SW 1271 (cell line): ENCODE results near the gene RAB11FIP3.

Source experiments
- DNase-seq, 2 experiments: peaks; one replicate each; lab custom pipeline; 2025; lab: John Stamatoyannopoulos, UW

The RAB11FIP3 gene

DNA sequence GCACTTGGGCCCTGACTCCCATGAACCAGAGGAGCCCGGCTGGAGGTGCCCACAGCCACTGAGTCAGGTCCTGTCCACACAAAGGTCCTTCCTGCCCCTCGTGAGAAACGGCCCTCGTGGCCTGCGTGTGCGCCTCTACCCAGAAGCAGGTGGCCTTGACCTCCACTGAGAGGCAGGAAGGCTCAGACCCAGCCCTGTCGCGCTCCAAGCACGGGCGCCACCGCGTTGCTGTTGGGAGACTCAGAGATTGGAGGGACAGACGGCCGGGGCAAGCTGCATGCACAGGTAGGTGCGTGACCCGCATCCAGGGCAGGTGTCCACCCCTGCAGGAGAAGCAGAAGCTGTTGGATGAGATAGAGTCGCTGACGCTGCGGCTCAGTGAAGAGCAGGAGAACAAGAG, 94.0 kb downstream of the RAB11FIP3 start:
- no peak for DNase-seq

- DNase-seq: no peak
Observed at GRCh38 chr16:519841-520687, 94.6 kb downstream of the RAB11FIP3 start.

DNA sequence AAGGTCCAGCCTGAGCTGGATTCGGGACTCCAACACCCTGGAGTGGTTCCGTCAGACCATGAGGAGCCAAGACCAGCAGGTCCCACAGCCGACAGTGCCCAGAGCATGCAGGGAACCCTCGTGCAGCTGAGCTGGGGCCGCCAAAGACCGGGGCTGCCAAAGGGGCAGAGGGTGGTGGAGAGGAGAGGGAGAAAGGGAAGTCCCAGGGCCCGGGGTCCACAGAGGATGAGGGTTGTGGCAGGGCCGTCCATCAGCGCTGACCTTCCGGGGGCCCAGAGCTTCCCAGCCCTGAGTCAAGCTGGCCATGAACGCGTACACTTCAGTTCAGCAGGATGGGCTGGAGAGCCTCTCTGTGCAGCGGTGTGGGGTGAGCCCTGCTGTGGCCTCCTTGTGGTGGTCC, 95.4 kb downstream of the RAB11FIP3 start:
- DNase-seq: no peak

GRCh38 chr16:521381-522210, 96.1 kb downstream of the RAB11FIP3 start:
- DNase-seq: no peak

- DNase-seq: no peak
Observed at GRCh38 chr16:522320-523096, 97.1 kb downstream of the RAB11FIP3 start.

DNA sequence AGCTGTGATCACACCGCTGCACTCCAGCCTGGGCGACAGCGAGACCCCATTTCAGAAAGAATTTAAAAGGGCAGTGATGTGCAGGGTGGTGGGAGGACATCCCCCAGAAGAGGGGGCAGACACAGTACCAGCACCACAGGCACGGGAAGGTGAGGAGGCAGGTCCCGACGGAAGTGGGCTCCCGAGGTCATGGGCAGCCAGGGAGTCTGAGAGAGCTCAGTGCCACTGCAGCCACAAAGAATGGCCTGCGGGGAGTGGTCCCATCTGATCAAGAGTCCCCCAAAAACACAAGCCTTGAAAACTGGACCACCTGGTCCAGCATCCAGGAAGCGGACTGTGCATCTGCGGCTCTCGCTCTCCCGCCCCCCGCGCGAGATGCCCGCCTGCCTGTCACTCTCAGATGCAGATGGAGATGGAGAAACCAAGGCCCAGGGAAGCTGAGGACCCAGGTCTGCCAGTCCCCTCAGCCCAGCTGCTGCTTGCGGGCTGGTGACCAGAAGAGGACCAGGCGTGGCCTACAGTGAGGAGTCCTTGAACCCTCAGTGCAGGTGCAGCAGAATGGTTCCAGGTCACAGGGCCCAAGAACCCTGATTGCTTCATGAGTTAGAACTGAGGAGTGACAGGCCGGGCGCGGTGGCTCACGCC, 97.8 kb downstream of the RAB11FIP3 start:
- no peak for DNase-seq

DNA sequence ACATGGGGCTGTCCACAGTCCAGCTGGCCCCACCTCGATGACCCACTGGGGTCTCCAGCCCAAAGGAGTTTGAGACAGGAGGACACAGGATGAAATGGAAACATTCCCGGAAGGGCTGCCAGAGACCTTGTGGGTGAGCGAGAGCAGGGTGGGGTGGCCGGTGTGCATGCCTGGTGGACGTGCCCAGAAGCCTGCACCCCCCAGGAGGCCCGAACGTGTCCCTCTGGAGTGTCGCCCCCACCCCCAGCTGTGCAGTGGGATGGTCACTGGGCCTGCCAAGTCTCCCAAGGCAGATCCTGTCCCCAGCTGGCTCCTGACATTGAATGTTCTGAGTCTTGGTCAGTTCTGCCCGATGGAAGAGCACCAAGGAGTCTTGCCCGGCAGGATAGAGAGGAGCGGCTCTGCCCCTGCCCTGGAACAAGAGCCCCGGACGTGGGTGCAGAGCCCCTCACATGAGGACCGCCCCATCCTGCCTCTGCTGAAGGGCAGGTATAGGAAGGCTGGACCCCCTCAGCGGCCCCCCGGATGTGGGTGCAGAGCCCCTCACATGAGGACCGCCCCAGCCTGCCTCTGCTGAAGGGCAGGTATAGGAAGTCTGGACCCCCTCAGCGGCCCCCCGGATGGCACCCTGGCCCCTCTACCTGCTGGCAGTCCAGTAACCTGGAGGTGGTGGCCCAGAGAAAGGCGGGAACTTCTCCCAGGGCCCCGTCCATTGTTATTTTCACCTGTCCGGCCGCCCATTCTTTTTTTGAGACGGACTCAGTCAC, 99.0 kb downstream of the RAB11FIP3 start:
- DNase-seq: no peak

GRCh38 chr16:525123-525519, 99.7 kb downstream of the RAB11FIP3 start:
- no peak for DNase-seq

DNA sequence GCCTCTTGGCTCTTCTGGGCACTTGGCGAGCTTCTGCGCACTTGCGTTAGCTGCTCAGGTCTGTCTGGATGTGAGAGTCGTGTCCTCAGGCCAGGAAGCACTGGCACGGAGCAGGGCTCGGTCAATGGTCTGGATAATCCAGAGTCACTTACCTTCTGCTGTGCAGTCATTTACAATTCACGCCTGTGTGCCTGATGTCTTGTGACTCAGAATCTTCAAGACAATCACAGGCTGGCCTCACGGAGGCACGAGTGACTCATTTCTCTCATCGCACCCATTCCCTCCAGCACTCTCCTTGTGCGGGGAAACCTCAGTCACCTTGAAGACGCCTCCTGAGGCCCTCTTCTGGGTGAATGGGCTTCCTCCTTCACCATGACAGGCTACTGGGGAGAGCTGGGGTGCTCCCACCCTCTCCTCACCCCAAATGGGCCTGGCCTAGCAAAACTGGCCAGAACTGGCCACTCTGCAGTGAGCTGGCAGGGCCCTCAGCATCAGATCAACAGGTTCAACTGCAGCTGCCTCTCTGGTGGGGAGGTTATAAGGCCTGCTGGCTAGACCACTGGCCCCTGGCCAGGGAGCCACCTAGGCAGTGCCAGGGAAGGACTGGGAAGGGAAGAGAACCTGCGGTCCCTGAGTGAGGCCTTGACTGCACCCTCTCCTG, 100.2 kb downstream of the RAB11FIP3 start:
- peak; percentile 47 to 74 for DNase-seq

- peak in 1 of 2 experiments; percentile 5 for DNase-seq
Observed at GRCh38 chr16:526181-527014, 100.9 kb downstream of the RAB11FIP3 start.

DNA sequence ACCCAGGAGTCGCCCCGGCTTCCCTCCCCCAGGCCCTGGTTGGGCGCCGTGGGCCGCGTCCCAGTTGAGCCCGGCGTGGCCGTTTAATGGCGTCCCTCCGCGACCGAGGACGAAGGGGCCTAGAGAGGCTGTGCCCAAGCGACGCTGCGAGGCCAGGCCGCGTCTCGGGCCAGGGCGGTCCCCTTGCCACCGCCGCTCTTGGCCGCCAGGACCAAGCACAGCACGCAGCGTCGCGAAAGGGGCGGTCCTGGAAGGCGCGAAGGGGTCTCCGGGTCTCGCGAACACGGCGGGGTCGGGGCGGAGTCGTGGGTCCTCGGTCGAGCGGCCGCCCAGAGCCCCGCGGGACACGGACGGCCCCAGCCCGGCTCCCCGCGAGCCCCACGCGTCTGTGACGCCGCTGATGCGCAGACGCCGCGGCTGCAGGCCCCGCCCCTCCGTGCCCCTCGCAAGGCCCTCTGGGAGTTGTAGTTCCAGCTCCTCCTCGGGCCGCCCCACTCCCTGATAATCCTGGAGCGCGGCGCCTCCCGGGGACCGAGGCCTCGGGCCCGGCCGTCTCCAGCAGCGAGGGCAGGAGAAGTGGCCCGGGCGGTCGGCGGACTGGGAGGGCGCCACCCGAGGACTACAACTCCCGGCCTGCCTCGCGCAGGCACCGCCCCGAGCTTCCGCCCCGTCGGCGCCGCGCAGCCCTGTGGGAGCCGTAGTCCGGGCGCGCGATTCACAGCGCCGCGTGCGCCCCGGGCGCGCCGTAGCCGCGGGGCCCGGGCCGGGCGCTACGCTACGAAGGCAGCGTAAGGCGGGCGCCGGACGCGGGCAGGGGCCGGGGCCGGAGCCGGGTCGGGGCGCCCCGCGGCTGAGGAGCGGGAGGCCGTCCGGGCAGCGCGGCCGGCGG, 101.8 kb downstream of the RAB11FIP3 start, which contains the start of gene CAPN15:
TSS of gene CAPN15 (plus strand) at position 698 of the 889 bp plus-strand sequence. CDS start 19,127 bp downstream, outside the sequence.
- DNase-seq: peak; percentile 47 to 67

GRCh38 chr16:528111-529011, 102.9 kb downstream of the RAB11FIP3 start:
- peak in 1 of 2 experiments; percentile 14 for DNase-seq

DNA sequence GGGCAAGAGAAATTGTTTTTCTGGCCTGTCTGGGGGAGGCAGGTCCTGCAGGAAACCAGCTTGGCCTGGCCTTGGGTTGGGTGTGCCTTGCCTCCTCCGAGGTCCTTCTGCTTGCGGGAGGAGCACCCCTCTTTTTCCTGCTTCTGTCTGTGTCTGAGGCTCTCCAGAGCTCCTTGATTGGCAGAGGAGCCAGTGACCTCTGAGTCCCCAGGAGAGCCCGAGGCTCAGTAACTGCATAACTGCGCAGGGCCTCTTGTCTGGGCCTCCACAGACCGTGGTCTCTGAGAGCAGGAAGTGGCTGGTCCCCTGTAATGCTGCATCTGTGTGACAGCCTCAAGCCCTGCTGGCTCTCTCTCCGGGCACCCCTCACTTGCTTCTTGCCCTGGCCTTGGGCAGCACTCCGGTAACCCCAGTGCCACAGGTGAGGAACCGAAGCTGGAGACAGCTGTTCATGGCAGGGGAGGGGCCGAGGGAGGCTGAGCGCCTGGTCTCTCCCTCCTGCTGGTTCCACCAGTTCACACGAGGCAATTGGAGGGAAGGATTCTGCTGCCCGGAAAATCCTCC, 103.6 kb downstream of the RAB11FIP3 start:
- no peak for DNase-seq

GRCh38 chr16:530111-530817, 104.8 kb downstream of the RAB11FIP3 start:
- DNase-seq: no peak

DNA sequence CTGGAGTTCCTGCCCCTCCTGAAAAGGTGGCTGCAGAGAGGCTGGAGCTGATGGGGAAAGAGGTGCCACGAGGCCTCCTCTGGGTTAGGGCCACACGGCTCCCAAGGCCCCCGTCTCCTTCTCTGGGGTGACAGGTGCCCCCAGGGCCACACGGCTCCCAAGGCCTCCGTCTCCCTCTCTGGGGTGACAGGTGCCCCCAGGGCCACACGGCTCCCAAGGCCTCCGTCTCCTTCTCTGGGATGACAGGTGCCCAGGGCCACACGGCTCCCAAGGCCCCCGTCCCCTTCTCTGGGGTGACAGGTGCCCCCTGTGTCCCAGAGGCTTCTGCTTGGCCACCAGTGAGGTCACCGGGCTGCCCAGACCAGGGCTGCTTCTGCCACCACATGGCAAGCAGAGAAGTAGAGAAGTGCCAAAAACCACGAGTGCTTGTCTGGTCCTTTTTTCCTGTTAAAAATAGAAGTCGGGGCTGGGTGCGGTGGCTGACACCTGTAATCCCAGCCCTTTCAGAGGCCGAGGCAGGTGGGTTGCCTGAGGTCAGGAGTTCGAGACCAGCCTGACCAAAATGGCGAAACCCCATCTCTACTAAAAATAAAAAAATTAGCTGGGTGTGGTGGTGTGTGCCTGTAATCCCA, 106.2 kb downstream of the RAB11FIP3 start:
- no peak for DNase-seq
